ENCODE results near the gene TMEM115. TPM values are rescaled to one million over a fixed set of nuclear protein-coding genes. Genes with fewer than 3 reads are reported as not detected.
"Not testable (repeated sequence)": the region's sequence is repeated elsewhere in the genome, so short reads cannot be mapped to it uniquely, and the experiment has no call there.

Gene TMEM115
- total RNA-seq, 1 donor from 2014 or later: 55.7 TPM

DNA sequence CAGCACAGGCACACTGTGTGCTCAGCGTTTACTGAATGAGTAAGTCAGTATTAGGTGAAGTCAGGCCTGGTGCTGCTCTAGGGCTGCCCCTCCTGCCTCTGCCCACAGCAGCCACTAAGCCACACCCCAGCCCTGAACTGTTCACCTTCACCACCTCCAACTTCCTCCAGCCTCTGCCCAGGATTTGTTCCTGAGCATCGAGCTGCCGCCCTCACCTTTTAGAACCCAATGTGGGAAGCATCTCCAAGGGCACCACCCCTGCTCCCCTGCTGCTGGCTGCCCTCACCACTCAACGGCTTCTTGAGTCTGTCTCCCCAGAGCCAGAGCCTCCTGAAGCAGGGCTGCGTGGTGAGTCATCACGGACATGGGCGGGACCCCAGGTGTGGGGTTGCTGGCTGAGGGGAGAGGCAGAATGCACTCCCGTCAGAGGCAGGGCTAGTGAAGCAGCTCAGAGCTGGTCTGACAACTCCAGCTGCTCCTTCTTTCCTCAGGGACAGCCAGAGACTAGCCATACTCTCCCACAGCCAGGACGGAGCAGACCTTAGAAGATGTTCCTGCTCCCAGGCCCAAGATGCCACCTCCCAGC lies 42.6 kb downstream of the TMEM115 start:
- no peaks in the 10 kb centered on the region for H3K27me3 ChIP-seq
- TF ChIP-seq, protein P1, sequence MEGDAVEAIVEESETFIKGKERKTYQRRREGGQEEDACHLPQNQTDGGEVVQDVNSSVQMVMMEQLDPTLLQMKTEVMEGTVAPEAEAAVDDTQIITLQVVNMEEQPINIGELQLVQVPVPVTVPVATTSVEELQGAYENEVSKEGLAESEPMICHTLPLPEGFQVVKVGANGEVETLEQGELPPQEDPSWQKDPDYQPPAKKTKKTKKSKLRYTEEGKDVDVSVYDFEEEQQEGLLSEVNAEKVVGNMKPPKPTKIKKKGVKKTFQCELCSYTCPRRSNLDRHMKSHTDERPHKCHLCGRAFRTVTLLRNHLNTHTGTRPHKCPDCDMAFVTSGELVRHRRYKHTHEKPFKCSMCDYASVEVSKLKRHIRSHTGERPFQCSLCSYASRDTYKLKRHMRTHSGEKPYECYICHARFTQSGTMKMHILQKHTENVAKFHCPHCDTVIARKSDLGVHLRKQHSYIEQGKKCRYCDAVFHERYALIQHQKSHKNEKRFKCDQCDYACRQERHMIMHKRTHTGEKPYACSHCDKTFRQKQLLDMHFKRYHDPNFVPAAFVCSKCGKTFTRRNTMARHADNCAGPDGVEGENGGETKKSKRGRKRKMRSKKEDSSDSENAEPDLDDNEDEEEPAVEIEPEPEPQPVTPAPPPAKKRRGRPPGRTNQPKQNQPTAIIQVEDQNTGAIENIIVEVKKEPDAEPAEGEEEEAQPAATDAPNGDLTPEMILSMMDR (IDR thresholded peaks at IDR 0.05): no peak
- DNase-seq (ENCODE audit: low spot score in 2 of 2): no peak
- peaks cover 8 to 22% of the 10 kb centered on the region in 2 donors for H3K4me1 ChIP-seq
- H3K36me3 ChIP-seq: peaks cover 0 to 21% of the 10 kb centered on the region in 2 donors
- H3K9me3 ChIP-seq: no peaks in the 10 kb centered on the region
- H3K4me3 ChIP-seq: no peak overlapping the region
- intact Hi-C loops (cut with DNase I): no loop called here
- H3K27ac ChIP-seq: no peak overlapping the region

DNA sequence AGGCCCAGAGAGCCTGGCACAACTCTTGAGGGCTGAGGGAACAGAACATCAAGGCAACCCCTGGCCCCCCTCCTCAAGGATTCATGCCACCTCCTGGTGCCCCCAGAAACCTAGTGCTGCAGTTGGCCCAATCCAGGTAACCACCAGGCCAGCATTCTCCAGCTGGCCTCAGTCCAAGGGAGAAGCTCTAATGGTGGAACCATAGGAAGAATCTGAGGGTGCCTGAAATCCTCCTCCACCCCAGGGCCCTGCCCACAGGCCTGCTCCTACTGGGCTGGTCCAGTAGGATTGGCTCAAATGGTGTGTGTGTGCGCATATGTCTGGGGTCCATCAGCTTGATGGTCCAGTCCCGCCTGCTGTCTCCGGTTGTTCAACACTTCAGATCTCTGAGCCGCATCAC lies 44.5 kb downstream of the TMEM115 start:
- H3K9me3 ChIP-seq: no peaks in the 10 kb centered on the region
- TF ChIP-seq, protein P1 (IDR thresholded peaks at IDR 0.05): no peak
- H3K4me1 ChIP-seq: peaks cover 2 to 12% of the 10 kb centered on the region in 2 donors
- H3K27ac ChIP-seq: no peak overlapping the region
- no peak for DNase-seq (ENCODE audit: low spot score in 2 of 2)
- intact Hi-C loops (cut with DNase I): no loop called here
- H3K36me3 ChIP-seq: peaks cover 0 to 21% of the 10 kb centered on the region in 2 donors
- H3K4me3 ChIP-seq: no peak overlapping the region
- no peaks in the 10 kb centered on the region for H3K27me3 ChIP-seq

DNA sequence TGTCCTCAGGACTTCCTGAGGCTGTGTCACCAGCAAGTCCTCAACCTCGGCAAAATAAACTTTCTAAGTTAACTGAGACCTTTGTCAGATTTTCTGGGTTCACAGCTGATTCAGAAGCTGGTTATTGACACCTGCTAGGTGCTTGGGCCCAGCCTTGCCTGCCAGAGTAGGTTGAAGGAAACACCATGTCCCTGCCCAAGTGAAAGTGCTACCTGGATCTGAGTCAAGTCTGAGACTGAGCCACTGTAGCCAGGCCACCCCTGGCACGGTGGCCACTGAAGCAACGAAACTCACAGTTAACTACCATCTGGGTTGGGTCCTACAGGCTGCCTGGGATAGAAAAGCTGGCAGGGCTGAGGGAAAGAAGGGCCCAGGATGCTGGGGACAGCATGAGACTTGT lies 45.0 kb downstream of the TMEM115 start:
- TF ChIP-seq, protein P1 (IDR thresholded peaks at IDR 0.05): no peak
- H3K9me3 ChIP-seq: no peaks in the 10 kb centered on the region
- peaks cover 0 to 9% of the 10 kb centered on the region in 2 donors for H3K4me1 ChIP-seq
- no peak for DNase-seq (ENCODE audit: low spot score in 2 of 2)
- H3K27me3 ChIP-seq: no peaks in the 10 kb centered on the region
- H3K36me3 ChIP-seq: peaks cover 0 to 21% of the 10 kb centered on the region in 2 donors
- intact Hi-C loops (cut with DNase I): no loop called here
- no peak overlapping the region for H3K27ac ChIP-seq
- no peak overlapping the region for H3K4me3 ChIP-seq

DNA sequence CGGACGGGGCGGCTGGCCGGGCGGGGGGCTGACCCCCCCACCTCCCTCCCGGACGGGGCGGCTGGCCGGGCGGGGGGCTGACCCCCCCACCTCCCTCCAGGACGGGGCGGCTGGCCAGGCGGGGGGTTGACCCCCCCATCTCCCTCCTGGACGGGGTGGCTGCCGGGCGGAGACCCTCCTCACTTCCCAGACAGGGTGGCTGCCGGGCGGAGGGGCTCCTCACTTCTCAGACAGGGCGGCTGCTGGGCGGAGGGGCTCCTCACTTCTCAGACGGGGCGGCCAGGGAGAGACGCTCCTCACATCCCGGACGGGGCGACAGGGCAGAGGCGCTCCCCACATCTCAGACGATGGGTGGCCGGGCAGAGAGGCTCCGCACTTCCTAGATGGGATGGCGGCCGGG lies 47.3 kb downstream of the TMEM115 start:
- H3K4me1 ChIP-seq; intact Hi-C loops (cut with DNase I); H3K27me3 ChIP-seq; DNase-seq (ENCODE audit: low spot score in 2 of 2); H3K9me3 ChIP-seq; H3K27ac ChIP-seq; H3K4me3 ChIP-seq; H3K36me3 ChIP-seq: not testable (repeated sequence)

Other genes with a start within 250 kb of the TMEM115 start
- gene SEMA3F, start 204.2 kb downstream of the TMEM115 start, total RNA-seq: 75.0 TPM
- 4.7 TPM for gene GNAT1, start 167.9 kb downstream of the TMEM115 start, total RNA-seq
- not detected for gene SLC38A3, start 154.2 kb downstream of the TMEM115 start, total RNA-seq
- 283 TPM for gene GNAI2, start 123.3 kb downstream of the TMEM115 start, total RNA-seq
- gene SEMA3B, start 90.4 kb downstream of the TMEM115 start, total RNA-seq: 24.2 TPM
- not detected for gene LSMEM2, start 80.4 kb downstream of the TMEM115 start, total RNA-seq
- 231 TPM for gene IFRD2, start 67.1 kb downstream of the TMEM115 start, total RNA-seq
- not detected for gene HYAL3, start 60.1 kb downstream of the TMEM115 start, total RNA-seq
- 38.8 TPM for gene NAA80, start 60.1 kb downstream of the TMEM115 start, total RNA-seq
- gene HYAL1, start 55.9 kb downstream of the TMEM115 start, total RNA-seq: 49.5 TPM
- 449 TPM for gene HYAL2, start 36.8 kb downstream of the TMEM115 start, total RNA-seq
- 25.4 TPM for gene TUSC2, start 31.3 kb downstream of the TMEM115 start, total RNA-seq
- gene RASSF1, start 18.7 kb downstream of the TMEM115 start, total RNA-seq: 34.9 TPM
- not detected for gene ZMYND10, start 13.8 kb downstream of the TMEM115 start, total RNA-seq
- gene NPRL2, start 8.7 kb downstream of the TMEM115 start, total RNA-seq: 37.8 TPM
- gene CYB561D2, start 8.7 kb downstream of the TMEM115 start, total RNA-seq: 20.2 TPM
- 0.85 TPM for gene CACNA2D2, start 144.1 kb upstream of the TMEM115 start, total RNA-seq
- gene C3orf18, start 208.2 kb upstream of the TMEM115 start, total RNA-seq: 29.5 TPM
- gene HEMK1, start 210.0 kb upstream of the TMEM115 start, total RNA-seq: 13.1 TPM